Neutrophil (primary cell): ENCODE measurements around the gene ICA1L.
"Not testable (repeated sequence)": the region's sequence is repeated elsewhere in the genome, so short reads cannot be mapped to it uniquely, and the experiment has no call there.

ENCODE experiments used
- H3K27ac ChIP-seq: fragments of 200-600 bp; sonication (generic); 2 replicates; pipeline ENCODE4 v1.5.1; 2016; ENCODE audit warnings: mild to moderate bottlenecking, moderate library complexity
- H3K27me3 ChIP-seq: fragments of 200-600 bp; sonication (generic); 2 replicates; pipeline ENCODE4 v1.6.0; 2016; ENCODE audit warnings: mild to moderate bottlenecking
- H3K36me3 ChIP-seq: fragments of 200-600 bp; sonication (generic); 2 replicates; pipeline ENCODE4 v1.5.1; 2017
- H3K4me1 ChIP-seq, 2 experiments: fragments of 200-600 bp in 1 of 2; sonication (generic) in 1 of 2; 1 replicate in 1 of 2; 2 replicates in 1 of 2; pipeline versions ENCODE4 v1.5.1 to v1.6.1; 2013 to 2016; ENCODE audit warnings: low read depth in 1 of 2, low read length in 1 of 2, mild to moderate bottlenecking in 1 of 2, moderate library complexity in 1 of 2; ENCODE audit not compliant: control insufficient read depth in 1 of 2, insufficient read depth in 1 of 2
- H3K4me3 ChIP-seq, 2 experiments: fragments of 200-600 bp in 1 of 2; sonication (generic) in 1 of 2; 1 replicate in 1 of 2; 2 replicates in 1 of 2; pipeline ENCODE4 v1.5.1; 2013 to 2016; ENCODE audit warnings: low read depth in 1 of 2, low read length in 1 of 2, mild to moderate bottlenecking in 1 of 2, moderate library complexity in 1 of 2
- H3K9me3 ChIP-seq: fragments of 200-600 bp; sonication (generic); 2 replicates; pipeline ENCODE4 v1.5.1; 2016
- CTCF ChIP-seq: fragments of 200-600 bp; sonication (generic); IDR thresholded peaks from 2 replicates; pipeline ENCODE4 v1.5.1; 2016; ENCODE audit warnings: antibody characterized with exemption

Gene ICA1L

GRCh38 chr2:202858601-202859000 lies 13.0 kb downstream of the ICA1L start:
- no peak overlapping the region for H3K4me3 ChIP-seq
- no peaks in the 10 kb centered on the region for H3K9me3 ChIP-seq
- no peak for TF ChIP-seq CTCF
- no peaks in the 10 kb centered on the region for H3K36me3 ChIP-seq
- H3K27ac ChIP-seq, result no peak overlapping the region
- no peaks in the 10 kb centered on the region for H3K4me1 ChIP-seq
- no peaks in the 10 kb centered on the region for H3K27me3 ChIP-seq

GRCh38 chr2:202849343-202849742 lies 22.2 kb downstream of the ICA1L start:
- not testable (repeated sequence) for H3K4me1 ChIP-seq, H3K9me3 ChIP-seq, H3K27me3 ChIP-seq, H3K36me3 ChIP-seq, H3K4me3 ChIP-seq, H3K27ac ChIP-seq

GRCh38 chr2:202848813-202849212 lies 22.8 kb downstream of the ICA1L start:
- no peak overlapping the region for H3K27ac ChIP-seq

GRCh38 chr2:202847693-202848524 lies 23.7 kb downstream of the ICA1L start:
- Histone ChIP-seq H3K9me3 (no peaks in the 10 kb centered on the region), H3K27me3 (no peaks in the 10 kb centered on the region), H3K36me3 (no peaks in the 10 kb centered on the region), H3K27ac (no peak overlapping the region), H3K4me3 (no peak overlapping the region), H3K4me1 (peaks cover 4 to 6% of the 10 kb centered on the region in 2 experiments)
- no peak for TF ChIP-seq CTCF

More at GRCh38 chr2:202848813-202849212, 22.8 kb downstream of the ICA1L start:
- Histone ChIP-seq H3K27me3 (no peaks in the 10 kb centered on the region), H3K9me3 (no peaks in the 10 kb centered on the region), H3K4me3 (no peak overlapping the region), H3K4me1 (peaks cover 4 to 6% of the 10 kb centered on the region in 2 experiments), H3K36me3 (no peaks in the 10 kb centered on the region)
- no peak for TF ChIP-seq CTCF

- no peak for TF ChIP-seq CTCF
- Histone ChIP-seq H3K27ac (no peak overlapping the region), H3K36me3 (no peaks in the 10 kb centered on the region), H3K4me1 (peaks cover 4 to 6% of the 10 kb centered on the region in 2 experiments), H3K27me3 (no peaks in the 10 kb centered on the region), H3K9me3 (no peaks in the 10 kb centered on the region), H3K4me3 (no peak overlapping the region)
Observed at GRCh38 chr2:202844656-202845055, 26.9 kb downstream of the ICA1L start.

- Histone ChIP-seq H3K27ac (no peak overlapping the region), H3K27me3 (no peaks in the 10 kb centered on the region), H3K4me1 (no peaks in the 10 kb centered on the region), H3K4me3 (no peak overlapping the region), H3K9me3 (no peaks in the 10 kb centered on the region), H3K36me3 (no peaks in the 10 kb centered on the region)
- no peak for TF ChIP-seq CTCF
Observed at GRCh38 chr2:202842690-202843089, 28.9 kb downstream of the ICA1L start.
